ENCODE data around the gene MATN1.

DNA sequence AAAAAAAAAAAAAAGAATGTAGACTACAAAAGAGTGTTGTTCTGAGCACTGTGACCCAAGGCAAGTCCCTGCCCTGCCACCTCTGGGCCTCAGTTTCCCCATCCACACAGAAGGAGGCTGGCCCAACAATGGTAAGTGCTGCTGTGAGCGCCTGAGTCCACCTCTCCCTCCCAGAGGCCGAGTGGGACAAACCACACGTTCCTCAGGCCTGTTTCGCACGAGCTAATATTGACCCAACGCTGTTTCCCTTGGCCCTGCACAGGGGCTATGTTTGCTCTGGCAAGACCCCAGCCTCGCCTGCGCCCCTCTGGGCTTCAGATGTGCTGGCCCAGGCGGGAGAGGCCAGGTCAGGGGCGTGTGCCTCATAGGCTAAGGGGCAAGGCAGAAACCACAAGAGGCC lies 46.8 kb upstream of the MATN1 start:
- TF ChIP-seq POLR2A (IDR thresholded peaks at IDR 0.05) (no peak), CTCF (IDR thresholded peaks at IDR 0.05) (no peak), POLR2AphosphoS5 (IDR thresholded peaks at IDR 0.05; ENCODE audit: insufficient read depth in 1 of 2, low read depth in 1 of 2) (no peak)
